Activated T-cell treated with anti-CD3 and anti-CD28 coated beads, Interleukin-2, amount 50 U/mL, for 72 hours (primary cell): ENCODE results near the gene ATP4A. TPM values are rescaled to one million over a fixed set of nuclear protein-coding genes. Genes with fewer than 3 reads are reported as not detected.
A peak's percentile ranks its signal among the peaks of the same experiment; 100 is the strongest.

Experiments
- ATAC-seq, 2 donors: fragments of 150-1000 bp; cut with Tn5 transposase; replicated peaks in 1 of 2; 2 replicates each; pipeline ENCODE4 v1.10.0; 2021; ENCODE audit warnings: moderate library complexity in 2 of 2, mild to moderate bottlenecking in 1 of 2
- DNase-seq, 2 donors: peaks; one replicate each; pipeline ENCODE4 v3.0.0; 2021 to 2022; ENCODE audit warnings: mixed read lengths in 1 of 2
- H3K27ac Mint-ChIP-seq: one replicate; pipeline ENCODE4 v1.8.0; 2022; ENCODE audit warnings: mild to moderate bottlenecking, moderate library complexity, mixed read lengths
- H3K27me3 Mint-ChIP-seq: one replicate; pipeline ENCODE4 v1.8.0; 2022; ENCODE audit warnings: low read depth, mixed read lengths
- H3K36me3 Mint-ChIP-seq, 2 donors: one replicate each; pipeline ENCODE4 v1.8.0; 2022; ENCODE audit warnings: mixed read lengths in 2 of 2, mild to moderate bottlenecking in 1 of 2; ENCODE audit not compliant: insufficient read depth in 2 of 2
- H3K4me1 Mint-ChIP-seq: one replicate; pipeline ENCODE4 v1.8.0; 2022; ENCODE audit warnings: low read depth, mixed read lengths
- H3K4me3 Mint-ChIP-seq, 2 donors: one replicate each; pipeline ENCODE4 v1.8.0; 2022; ENCODE audit warnings: mild to moderate bottlenecking in 2 of 2, mixed read lengths in 2 of 2, moderate library complexity in 2 of 2
- H3K9me3 Mint-ChIP-seq, 2 donors: one replicate each; pipeline ENCODE4 v1.8.0; 2022; ENCODE audit warnings: mixed read lengths in 2 of 2
- total RNA-seq, 2 donors: library from RNA; stranded (reverse); gene quantifications; one replicate each; pipeline ENCODE4 v1.2.3, GENCODE V29; 2022

Gene ATP4A
- total RNA-seq, 2 donors from 2014 or later, result not detected

DNA sequence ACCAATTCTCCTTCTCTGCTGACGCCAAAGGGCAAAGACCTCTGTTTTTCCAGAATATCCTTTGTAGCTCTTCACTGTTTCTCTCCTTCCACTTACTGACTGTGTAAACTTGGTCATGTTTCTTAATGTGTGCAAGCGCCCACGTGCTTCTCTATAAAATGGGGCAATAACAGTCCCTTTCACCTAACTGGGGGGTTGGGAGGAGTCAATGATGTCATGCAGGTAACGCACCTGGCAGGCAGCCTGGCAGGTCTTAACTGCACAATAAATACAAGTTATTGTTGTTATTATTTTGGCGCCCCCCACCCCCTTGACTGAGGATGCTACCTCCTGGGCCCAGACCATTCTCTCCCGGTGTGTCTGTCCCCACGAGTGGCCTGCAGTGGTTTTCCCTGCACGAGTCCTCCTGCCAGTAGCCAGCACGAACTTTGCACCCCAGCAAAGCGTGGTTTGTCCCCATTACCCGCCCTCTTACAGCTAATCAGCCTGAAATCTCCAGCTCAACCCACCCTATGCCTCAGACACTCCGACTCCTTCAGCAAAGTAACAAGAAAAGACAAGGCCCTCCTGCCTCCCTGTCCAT lies 40.6 kb downstream of the ATP4A start:
- ATAC-seq (no peak), DNase-seq (no peak)
- Mint-ChIP-seq H3K4me3 (no peak overlapping the region), H3K27ac (no peak overlapping the region), H3K9me3 (no peaks in the 10 kb centered on the region), H3K36me3 (no peaks in the 10 kb centered on the region), H3K27me3 (peaks cover 11% of the 10 kb centered on the region), H3K4me1 (no peaks in the 10 kb centered on the region)

- no peak for ATAC-seq
Measured at GRCh38 chr19:35521124-35521743, 42.2 kb downstream of the ATP4A start.

GRCh38 chr19:35519291-35519690 lies 44.2 kb downstream of the ATP4A start:
- Mint-ChIP-seq H3K4me3 (no peak overlapping the region), H3K27ac (no peak overlapping the region), H3K36me3 (no peaks in the 10 kb centered on the region), H3K9me3 (no peaks in the 10 kb centered on the region), H3K4me1 (no peaks in the 10 kb centered on the region), H3K27me3 (peaks cover 7% of the 10 kb centered on the region)
- no peak for ATAC-seq
- DNase-seq, result no peak

More at GRCh38 chr19:35521124-35521743, 42.2 kb downstream of the ATP4A start:
- no peaks in the 10 kb centered on the region for H3K9me3 Mint-ChIP-seq
- DNase-seq, result no peak
- no peak overlapping the region for H3K27ac Mint-ChIP-seq
- no peak overlapping the region for H3K4me3 Mint-ChIP-seq
- H3K36me3 Mint-ChIP-seq, result no peaks in the 10 kb centered on the region
- H3K27me3 Mint-ChIP-seq, result peaks cover 7% of the 10 kb centered on the region
- no peaks in the 10 kb centered on the region for H3K4me1 Mint-ChIP-seq

- no peaks in the 10 kb centered on the region for H3K9me3 Mint-ChIP-seq
- no peak for DNase-seq
- no peaks in the 10 kb centered on the region for H3K36me3 Mint-ChIP-seq
- no peak for ATAC-seq
- H3K27me3 Mint-ChIP-seq, result peaks cover 14% of the 10 kb centered on the region
- H3K4me3 Mint-ChIP-seq, result no peak overlapping the region
- H3K4me1 Mint-ChIP-seq, result no peaks in the 10 kb centered on the region
- no peak overlapping the region for H3K27ac Mint-ChIP-seq
Measured at GRCh38 chr19:35518313-35518712, 45.1 kb downstream of the ATP4A start.

DNA sequence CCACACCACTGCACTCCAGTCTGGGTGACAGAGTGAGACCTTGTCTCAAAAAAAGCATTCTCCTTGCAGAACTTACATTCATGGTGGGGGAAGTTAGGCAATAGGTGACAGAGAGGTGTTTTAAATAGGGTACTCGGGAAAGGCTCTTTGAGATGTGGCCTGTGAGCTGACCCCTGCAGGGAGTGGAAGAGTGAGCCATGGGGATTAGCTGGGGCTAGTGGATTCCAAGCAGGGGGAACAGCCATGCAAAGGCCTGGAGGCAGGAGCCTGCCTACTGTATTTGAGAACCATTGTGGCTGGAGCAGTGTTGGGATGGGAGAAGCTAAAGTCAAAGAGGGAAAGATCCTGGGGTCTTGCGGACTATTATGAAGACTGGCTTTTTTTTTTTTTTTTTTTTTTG lies 46.1 kb downstream of the ATP4A start:
- no peak for ATAC-seq

DNA sequence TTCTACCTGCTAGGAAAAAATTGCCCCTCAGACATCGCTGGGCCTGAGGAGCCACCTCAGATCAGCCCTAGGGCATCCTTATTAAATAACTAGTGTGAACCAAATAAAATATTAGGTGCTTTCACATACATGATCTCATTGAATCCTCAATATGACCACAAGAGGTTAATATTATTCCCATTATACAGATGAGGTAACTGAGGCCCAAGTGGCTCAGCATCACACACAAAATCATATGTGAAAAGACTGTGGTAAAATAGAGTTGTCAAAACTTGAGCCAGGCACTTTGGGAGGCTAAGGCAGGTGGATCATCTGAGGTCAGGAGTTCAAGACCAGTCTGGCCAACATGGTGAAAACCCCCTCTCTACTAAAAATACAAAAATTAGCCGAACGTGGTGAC lies 47.1 kb downstream of the ATP4A start:
- Mint-ChIP-seq H3K4me3 (no peak overlapping the region), H3K27ac (no peak overlapping the region)
- ATAC-seq, result no peak

More for the DNA sequence above, 46.1 kb downstream of the ATP4A start:
- no peak overlapping the region for H3K27ac Mint-ChIP-seq
- H3K27me3 Mint-ChIP-seq, result peaks cover 19% of the 10 kb centered on the region
- no peaks in the 10 kb centered on the region for H3K9me3 Mint-ChIP-seq
- no peaks in the 10 kb centered on the region for H3K4me1 Mint-ChIP-seq
- H3K4me3 Mint-ChIP-seq, result no peak overlapping the region
- DNase-seq, result no peak
- no peaks in the 10 kb centered on the region for H3K36me3 Mint-ChIP-seq

GRCh38 chr19:35514282-35514809 lies 49.1 kb downstream of the ATP4A start:
- ATAC-seq (no peak), DNase-seq (no peak)
- H3K9me3 Mint-ChIP-seq, result no peaks in the 10 kb centered on the region
- H3K36me3 Mint-ChIP-seq, result no peaks in the 10 kb centered on the region
- no peak overlapping the region for H3K4me3 Mint-ChIP-seq
- H3K27ac Mint-ChIP-seq, result no peak overlapping the region
- peaks cover 36% of the 10 kb centered on the region for H3K27me3 Mint-ChIP-seq
- H3K4me1 Mint-ChIP-seq, result peaks cover 10% of the 10 kb centered on the region

More for the DNA sequence above, 47.1 kb downstream of the ATP4A start:
- no peaks in the 10 kb centered on the region for H3K9me3 Mint-ChIP-seq
- H3K4me1 Mint-ChIP-seq, result no peaks in the 10 kb centered on the region
- H3K36me3 Mint-ChIP-seq, result no peaks in the 10 kb centered on the region
- peaks cover 23% of the 10 kb centered on the region for H3K27me3 Mint-ChIP-seq
- DNase-seq, result no peak

GRCh38 chr19:35513628-35514281 lies 49.7 kb downstream of the ATP4A start, which contains the start of gene DMKN:
Gene DMKN, minus strand, starts transcription at chr19:35513649. Its CDS starts 174 bp downstream, at chr19:35513475.
- peaks cover 14% of the 10 kb centered on the region for H3K4me1 Mint-ChIP-seq
- H3K36me3 Mint-ChIP-seq, result no peaks in the 10 kb centered on the region
- no peaks in the 10 kb centered on the region for H3K9me3 Mint-ChIP-seq
- no peak within 1 kb of the TSS for H3K4me3 Mint-ChIP-seq
- ATAC-seq, result no peak
- no peak within 1 kb of the TSS for H3K27ac Mint-ChIP-seq
- peaks cover 37% of the 10 kb centered on the region for H3K27me3 Mint-ChIP-seq
- DNase-seq, result no peak

GRCh38 chr19:35512831-35513627 lies 50.4 kb downstream of the ATP4A start:
- DNase-seq (no peak), ATAC-seq (no peak)
- Mint-ChIP-seq H3K4me3 (no peak overlapping the region), H3K4me1 (peaks cover 14% of the 10 kb centered on the region), H3K9me3 (no peaks in the 10 kb centered on the region), H3K27ac (no peak overlapping the region), H3K27me3 (peaks cover 37% of the 10 kb centered on the region), H3K36me3 (no peaks in the 10 kb centered on the region)

DNA sequence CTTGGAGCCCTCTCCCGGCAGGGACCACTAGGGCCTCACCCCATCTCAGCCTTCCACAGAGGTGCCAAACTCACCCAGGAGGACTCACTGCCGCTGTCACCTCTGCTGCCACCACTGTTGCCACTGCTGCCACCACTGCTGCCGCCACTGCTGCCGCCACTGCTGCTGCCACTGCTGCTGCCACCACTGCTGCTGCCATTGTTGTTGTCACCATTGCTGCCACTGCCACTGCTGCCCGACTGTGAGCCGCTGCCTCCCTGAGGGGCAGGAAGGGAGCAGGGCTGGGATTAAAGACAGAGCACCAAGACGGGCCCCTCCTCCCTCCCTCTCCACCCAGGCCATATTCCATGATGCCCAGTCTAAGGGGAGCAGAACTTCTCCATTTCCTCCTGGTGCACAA lies 52.1 kb downstream of the ATP4A start:
- no peak for DNase-seq
- H3K27me3 Mint-ChIP-seq, result peaks cover 48% of the 10 kb centered on the region
- H3K27ac Mint-ChIP-seq, result no peak overlapping the region

DNA sequence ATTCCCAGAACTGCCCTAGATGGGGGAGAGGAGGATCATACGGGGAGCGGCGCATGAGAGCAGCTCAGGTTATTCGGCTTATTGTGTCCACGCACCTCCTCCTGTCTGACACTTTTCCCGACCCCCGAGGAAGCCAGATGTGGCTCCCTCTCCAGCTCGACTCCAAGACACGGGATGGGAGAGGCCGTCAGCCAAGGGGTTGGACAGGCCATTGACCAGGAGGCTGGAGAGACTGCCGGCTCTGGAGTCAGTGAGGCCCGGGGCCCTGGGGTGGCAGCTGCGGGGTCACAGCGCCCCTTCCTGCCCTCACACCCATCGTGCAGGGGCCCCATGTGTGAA lies 52.9 kb downstream of the ATP4A start:
- H3K36me3 Mint-ChIP-seq, result no peaks in the 10 kb centered on the region
- peaks cover 53% of the 10 kb centered on the region for H3K27me3 Mint-ChIP-seq
- H3K9me3 Mint-ChIP-seq, result no peaks in the 10 kb centered on the region
- no peak overlapping the region for H3K27ac Mint-ChIP-seq
- H3K4me1 Mint-ChIP-seq, result peaks cover 14% of the 10 kb centered on the region
- ATAC-seq, result peak; percentile 2 to 5
- DNase-seq, result no peak
- peak overlapping the region; percentile 80 to 82 for H3K4me3 Mint-ChIP-seq

More for the DNA sequence above, 52.1 kb downstream of the ATP4A start:
- ATAC-seq, result no peak
- Mint-ChIP-seq H3K9me3 (no peaks in the 10 kb centered on the region), H3K4me1 (peaks cover 14% of the 10 kb centered on the region), H3K4me3 (no peak overlapping the region), H3K36me3 (no peaks in the 10 kb centered on the region)

DNA sequence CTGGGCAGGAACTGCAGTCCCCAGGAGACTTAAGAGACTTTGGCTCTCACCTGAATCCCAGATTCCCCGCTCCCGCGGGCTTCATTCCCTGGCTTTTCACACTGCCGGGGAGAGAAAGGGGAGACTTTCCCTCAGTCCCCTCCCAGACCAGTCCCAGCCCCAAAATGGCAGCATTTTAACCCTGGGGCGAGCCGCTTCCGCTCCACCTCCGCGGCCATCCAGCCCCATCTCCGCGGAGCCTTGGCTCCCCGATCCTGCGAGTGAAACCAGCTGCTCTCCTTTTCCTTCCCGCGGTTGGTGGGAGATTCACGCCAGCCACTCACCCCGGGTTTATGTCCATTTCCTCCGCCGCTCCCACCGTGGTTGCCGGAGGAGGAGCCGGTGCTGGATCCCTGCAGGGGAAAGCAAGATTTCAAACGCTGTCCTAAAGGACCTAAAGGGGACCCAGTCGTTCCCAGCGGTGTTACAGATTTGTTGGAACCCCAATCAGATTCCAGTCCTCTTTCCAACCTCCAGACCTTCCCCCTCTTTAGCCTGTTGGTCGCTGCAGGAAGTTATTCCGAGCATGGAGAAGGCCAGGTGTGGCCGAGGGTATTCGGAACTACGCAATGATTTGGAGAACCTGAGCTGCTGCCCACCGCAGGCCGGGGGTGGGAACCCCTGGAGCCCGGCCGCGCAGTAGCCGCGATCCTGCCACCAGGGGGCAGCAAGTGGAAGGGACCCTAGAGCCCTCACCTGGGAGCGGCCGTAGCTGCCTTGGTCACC lies 53.4 kb downstream of the ATP4A start:
- Mint-ChIP-seq H3K27me3 (peaks cover 58% of the 10 kb centered on the region), H3K4me1 (peaks cover 14% of the 10 kb centered on the region), H3K27ac (no peak overlapping the region), H3K4me3 (peak overlapping the region; percentile 80 to 82), H3K9me3 (no peaks in the 10 kb centered on the region), H3K36me3 (no peaks in the 10 kb centered on the region)
- DNase-seq (peak; percentile 83 to 86), ATAC-seq (peak; percentile 81 to 84)
